Ovary (tissue), 9 donors: ENCODE data around the gene SGK1. TPM values are rescaled to one million over a fixed set of nuclear protein-coding genes. Genes with fewer than 3 reads are reported as not detected.
A peak's percentile ranks its signal among the peaks of the same experiment; 100 is the strongest.

ENCODE experiments used
- DNase-seq, 5 donors: peaks; one replicate each; pipeline ENCODE4 v3.0.0-alpha.2; 2019 to 2020
- H3K27ac ChIP-seq, 2 donors: fragments of 200-600 bp; one replicate each; pipeline versions ENCODE4 v1.5.1 to v1.8.0; 2019 to 2022
- H3K27me3 ChIP-seq: fragments of 200-600 bp; one replicate; pipeline ENCODE4 v1.8.0; 2022
- H3K36me3 ChIP-seq: fragments of 200-600 bp; sonication (generic); one replicate; pipeline ENCODE4 v1.5.1; 2019
- H3K4me1 ChIP-seq: one replicate; pipeline ENCODE4 v1.8.1; 2013; ENCODE audit warnings: mild to moderate bottlenecking, moderate library complexity; ENCODE audit not compliant: insufficient read depth
- H3K4me3 ChIP-seq: fragments of 200-600 bp; sonication (generic); one replicate; pipeline ENCODE4 v1.5.1; 2017
- H3K9me3 ChIP-seq, 2 donors: fragments of 200-600 bp in 1 of 2; sonication (generic) in 1 of 2; one replicate each; pipeline versions ENCODE4 v1.5.1 to v1.8.1; 2013 to 2019; ENCODE audit warnings: mild to moderate bottlenecking in 1 of 2, moderate library complexity in 1 of 2
- EP300 ChIP-seq: sonication (generic); formaldehyde crosslinking; IDR thresholded peaks from one replicate; pipeline ENCODE4 v1.6.1; 2017; ENCODE audit warnings: antibody characterized with exemption
- POLR2A ChIP-seq: fragments of 450-650 bp; IDR thresholded peaks from one replicate; pipeline ENCODE4 v1.6.1; 2017; ENCODE audit warnings: antibody characterized with exemption, mild to moderate bottlenecking, moderate library complexity
- WGBS, 3 donors: extraction: QIAGEN DNeasy Blood & Tissue Kit in 1 of 3; methylation state at CpG; one replicate each; pipeline versions ENCODE4 v1.1.5 to v1.1.7; 2013 to 2017; 5-methylcytosine and 5-hydroxymethylcytosine counted together
- intact Hi-C, 4 donors: fragments of 100-400 bp; cut with DNase I; formaldehyde crosslinking; loops; one replicate each; pipeline versions ENCODE4 v1.11.0 to v1.15.1; 2022 to 2023
- polyA plus RNA-seq, 2 donors: library from polyadenylated mRNA; stranded (reverse); fragments of 200-250 nt in 1 of 2; fragments of 350-450 nt in 1 of 2; fragmentation: Illumina TruSeq in 1 of 2; extraction: RNeasy Lipid Tissue Mini Kit (QIAGEN cat#74804) in 1 of 2; gene quantifications; one replicate each; pipeline ENCODE4 v1.2.3, GENCODE V29; 2013 to 2014
- total RNA-seq, 7 donors: library from RNA; depleted of rRNA in 2 of 7; stranded (reverse); fragments of >200 nt in 2 of 7; fragmentation: NEBNext Ultra II Directional in 3 of 7; extraction: Animal tissue kit (Norgen Biotek cat#: 25700) in 3 of 7; gene quantifications; one replicate each; pipeline versions ENCODE4 v1.1.0 to v1.2.4, GENCODE V29; 2016 to 2023
- TF ChIP-seq, protein P1 (sequence below), 3 donors: fragments of 450-650 bp in 2 of 3; fragments of 200-600 bp in 1 of 3; IDR thresholded peaks; one replicate each; pipeline versions ENCODE4 v1.5.1 to v1.8.0; 2016 to 2022; ENCODE audit warnings: antibody characterized with exemption in 3 of 3, mild to moderate bottlenecking in 1 of 3
- donor health status: DM: no; HTN: no; CAD: no; lungs with moderate emphysema.
- donor health status: DM: no; HTN: no; CAD: no.
- donor health status: Bipolar disorder and iron deficiency.
- donor health status: DM: yes; HTN: yes; CAD: no.
- donor health status: DM: no; HTN: no; CAD: no.
- donor health status: DM: yes; HTN: yes; CAD: no.

The SGK1 gene
- total and polyA plus RNA-seq, 9 donors, result 124 to 610 (median 174) TPM

DNA sequence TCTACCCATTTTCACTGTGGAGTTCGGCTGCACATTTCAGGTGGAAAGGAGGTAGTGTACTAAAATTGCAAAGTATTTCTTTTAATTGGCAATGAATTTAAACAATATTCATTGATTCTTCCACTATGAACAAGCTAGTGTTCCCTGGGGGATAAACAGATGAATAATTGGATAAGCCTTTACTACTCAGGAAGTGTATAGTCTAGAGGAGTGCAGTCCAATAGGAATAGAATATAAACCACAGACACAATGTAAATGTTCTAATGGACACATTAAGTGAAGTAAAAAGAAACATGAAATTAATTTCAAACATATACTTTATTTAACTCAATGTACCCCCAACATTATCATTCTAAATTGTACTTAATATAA, 28.7 kb downstream of the SGK1 start:
- no peaks in the 10 kb centered on the region for H3K9me3 ChIP-seq
- H3K36me3 ChIP-seq, result no peaks in the 10 kb centered on the region
- H3K27ac ChIP-seq, result peak overlapping the region in 1 of 2 donors; percentile 39
- no peak for DNase-seq
- H3K4me1 ChIP-seq, result peaks cover 9% of the 10 kb centered on the region
- 87 to 98% (median 89%) methylated on average over 1 of the region's 1 CpG for WGBS, 3 donors
- no peak overlapping the region for H3K4me3 ChIP-seq
- intact Hi-C loops, result no loop called here
- TF ChIP-seq POLR2A, result no peak
- TF ChIP-seq, protein P1, sequence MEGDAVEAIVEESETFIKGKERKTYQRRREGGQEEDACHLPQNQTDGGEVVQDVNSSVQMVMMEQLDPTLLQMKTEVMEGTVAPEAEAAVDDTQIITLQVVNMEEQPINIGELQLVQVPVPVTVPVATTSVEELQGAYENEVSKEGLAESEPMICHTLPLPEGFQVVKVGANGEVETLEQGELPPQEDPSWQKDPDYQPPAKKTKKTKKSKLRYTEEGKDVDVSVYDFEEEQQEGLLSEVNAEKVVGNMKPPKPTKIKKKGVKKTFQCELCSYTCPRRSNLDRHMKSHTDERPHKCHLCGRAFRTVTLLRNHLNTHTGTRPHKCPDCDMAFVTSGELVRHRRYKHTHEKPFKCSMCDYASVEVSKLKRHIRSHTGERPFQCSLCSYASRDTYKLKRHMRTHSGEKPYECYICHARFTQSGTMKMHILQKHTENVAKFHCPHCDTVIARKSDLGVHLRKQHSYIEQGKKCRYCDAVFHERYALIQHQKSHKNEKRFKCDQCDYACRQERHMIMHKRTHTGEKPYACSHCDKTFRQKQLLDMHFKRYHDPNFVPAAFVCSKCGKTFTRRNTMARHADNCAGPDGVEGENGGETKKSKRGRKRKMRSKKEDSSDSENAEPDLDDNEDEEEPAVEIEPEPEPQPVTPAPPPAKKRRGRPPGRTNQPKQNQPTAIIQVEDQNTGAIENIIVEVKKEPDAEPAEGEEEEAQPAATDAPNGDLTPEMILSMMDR (IDR thresholded peaks at IDR 0.05), result no peak
- TF ChIP-seq EP300, result no peak
- no peaks in the 10 kb centered on the region for H3K27me3 ChIP-seq

DNA sequence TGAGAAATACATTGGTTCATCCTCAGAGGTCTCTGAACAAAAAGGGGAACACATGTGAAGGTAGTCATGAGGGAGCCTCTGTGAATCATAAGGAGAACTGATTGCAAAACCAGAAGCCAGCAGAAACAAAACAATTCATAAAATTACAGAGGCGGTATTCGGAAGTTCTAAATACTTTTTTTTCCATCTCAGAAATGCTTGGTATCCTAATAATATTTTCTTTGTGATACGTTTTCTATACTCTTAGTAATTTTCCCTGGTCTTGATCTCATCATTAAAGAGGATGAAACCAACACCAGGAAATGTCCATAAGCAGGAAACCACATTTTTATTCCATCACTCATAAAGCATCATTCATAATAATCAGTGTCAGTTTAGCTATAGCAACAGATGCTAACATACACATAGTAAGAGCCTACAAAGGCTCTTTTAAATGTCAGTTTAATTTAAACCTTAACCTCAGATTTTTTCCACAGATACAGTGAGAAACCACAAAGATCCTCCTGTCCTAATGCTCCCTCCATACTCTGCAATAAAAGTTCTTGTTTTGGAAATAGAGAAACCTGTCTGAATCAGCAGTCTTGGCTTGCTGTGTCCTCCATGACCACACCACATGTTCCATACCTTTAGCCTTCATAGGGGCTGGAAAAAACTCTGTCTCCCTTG, 29.2 kb downstream of the SGK1 start:
- Histone ChIP-seq H3K4me1 (peaks cover 9% of the 10 kb centered on the region), H3K27me3 (no peaks in the 10 kb centered on the region), H3K4me3 (no peak overlapping the region), H3K36me3 (no peaks in the 10 kb centered on the region), H3K9me3 (no peaks in the 10 kb centered on the region), H3K27ac (peak overlapping the region in 1 of 2 donors; percentile 39)
- TF ChIP-seq EP300 (no peak), POLR2A (no peak)
- TF ChIP-seq, protein P1 (IDR thresholded peaks at IDR 0.05), result peak in 1 of 3 donors; percentile 7
- 4 to 20% (median 7%) methylated on average over 3 of the region's 3 CpGs for WGBS, 3 donors
- intact Hi-C loops, result no loop called here
- DNase-seq, result no peak

DNA sequence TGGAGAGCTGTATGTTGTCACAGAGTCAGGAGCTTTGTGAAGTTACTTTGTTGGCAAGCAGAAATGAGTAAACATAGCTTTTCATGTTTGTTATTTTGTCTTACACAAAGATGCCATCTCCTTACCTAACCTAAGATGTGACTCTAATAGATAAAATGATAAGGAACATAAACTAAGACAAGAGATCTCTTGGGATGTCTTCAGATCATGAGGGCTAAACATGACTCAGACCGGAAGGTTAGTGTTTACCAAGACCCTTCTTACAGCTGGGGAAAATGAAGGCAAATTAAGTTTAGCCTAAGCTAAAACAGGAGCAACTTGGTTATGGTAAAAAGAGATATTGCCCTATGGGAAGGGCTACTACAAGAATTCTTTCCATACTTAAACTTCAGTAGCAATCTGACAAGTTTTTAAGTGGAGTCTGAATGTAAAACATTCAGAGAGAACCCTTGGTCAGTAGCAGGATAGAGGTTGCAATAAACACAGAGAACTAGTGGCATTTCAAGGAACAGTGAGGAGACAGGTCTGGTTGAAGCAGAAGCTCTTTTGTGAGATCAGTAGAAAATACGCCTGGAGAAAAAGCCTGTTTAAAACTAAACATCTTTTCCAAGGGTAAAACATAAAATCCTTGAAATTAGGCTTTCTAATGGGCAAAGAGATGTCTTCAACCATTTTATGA, 29.9 kb downstream of the SGK1 start:
- H3K27ac ChIP-seq, result peak overlapping the region in 1 of 2 donors; percentile 39
- H3K4me3 ChIP-seq, result no peak overlapping the region
- TF ChIP-seq EP300 (no peak), POLR2A (no peak)
- TF ChIP-seq, protein P1 (IDR thresholded peaks at IDR 0.05), result no peak
- intact Hi-C loops, result no loop called here
- H3K4me1 ChIP-seq, result peaks cover 9% of the 10 kb centered on the region
- H3K36me3 ChIP-seq, result no peaks in the 10 kb centered on the region
- DNase-seq, result no peak
- no peaks in the 10 kb centered on the region for H3K9me3 ChIP-seq
- 45 to 56% (median 47%) methylated on average over 2 of the region's 2 CpGs for WGBS, 3 donors
- H3K27me3 ChIP-seq, result no peaks in the 10 kb centered on the region

DNA sequence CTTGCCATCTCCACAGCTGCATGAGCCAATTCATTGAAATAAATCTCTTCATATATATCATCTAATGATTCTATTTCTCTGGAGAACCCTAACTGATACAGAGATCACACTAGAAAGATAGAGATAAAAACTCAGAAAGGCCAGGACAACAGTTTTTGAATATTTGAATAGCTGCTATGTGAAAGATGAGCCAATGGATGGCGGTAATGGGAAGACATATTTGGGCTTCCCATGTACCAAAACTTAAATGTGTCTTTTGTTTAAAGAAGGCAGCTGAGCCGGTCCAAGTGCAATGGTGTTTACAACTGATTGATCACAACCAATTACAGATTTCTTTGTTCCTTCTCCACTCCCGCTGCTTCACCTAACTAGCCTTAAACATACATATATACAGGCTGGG, 35.1 kb downstream of the SGK1 start:
- H3K36me3 ChIP-seq, result no peaks in the 10 kb centered on the region
- WGBS, 3 donors, result 86 to 95% (median 91%) methylated on average over 3 of the region's 3 CpGs
- no peak overlapping the region for H3K27ac ChIP-seq
- DNase-seq, result no peak
- intact Hi-C loops, result no loop called here
- no peaks in the 10 kb centered on the region for H3K9me3 ChIP-seq
- H3K27me3 ChIP-seq, result no peaks in the 10 kb centered on the region
- H3K4me3 ChIP-seq, result no peak overlapping the region
- TF ChIP-seq, protein P1 (IDR thresholded peaks at IDR 0.05), result no peak
- TF ChIP-seq POLR2A (no peak), EP300 (no peak)
- H3K4me1 ChIP-seq, result peaks cover 2% of the 10 kb centered on the region
